ENCODE measurements around the gene CD300E. TPM values are rescaled to one million over a fixed set of nuclear protein-coding genes. Genes with fewer than 3 reads are reported as not detected.

CD300E gene
- total and polyA plus RNA-seq, 2 of the 13 experiments (the other 11 are each of a cell fraction or from before 2014, with no cell fraction given) = not detected

DNA sequence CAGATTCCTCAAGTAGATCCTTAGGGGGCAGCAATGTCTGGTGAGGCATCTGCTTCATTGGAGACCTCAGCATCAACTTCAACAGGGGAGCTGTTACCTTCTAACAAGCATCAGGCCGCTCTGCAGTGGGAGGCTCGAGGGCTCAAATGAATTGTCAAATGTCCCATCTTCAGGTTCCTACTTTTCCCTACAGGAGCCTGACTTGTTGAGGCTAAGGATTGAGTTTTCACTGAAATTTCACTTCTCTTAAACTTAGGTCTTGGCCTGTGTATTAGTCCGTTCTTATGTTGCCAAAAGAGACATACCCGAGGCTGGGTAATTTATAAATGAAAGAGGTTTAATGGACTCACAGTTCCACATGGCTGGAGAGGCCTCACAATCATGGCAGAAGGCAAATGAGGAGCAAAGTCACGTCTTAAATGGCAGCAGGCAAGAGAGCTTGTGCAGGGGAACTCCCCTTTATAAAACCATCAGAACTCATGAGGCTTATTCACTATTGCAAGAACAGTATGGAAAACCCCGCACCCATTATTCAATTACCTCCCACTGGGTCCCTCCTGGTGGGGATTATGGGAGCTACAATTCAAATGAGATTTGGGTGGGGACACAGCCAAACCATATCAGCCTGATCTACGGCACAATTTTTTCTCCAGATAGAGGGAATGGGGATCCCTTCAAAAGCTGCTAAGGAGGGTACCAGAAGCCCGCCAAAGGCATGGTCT, 26.3 kb downstream of the CD300E start:
- no peak for TF ChIP-seq YEATS2 (CRISPR knock-in tag; IDR thresholded peaks at IDR 0.05; ENCODE audit: borderline replicate concordance)
- Histone ChIP-seq H3K79me2 (ENCODE audit: insufficient read depth, low read length) (no peaks in the 10 kb centered on the region), H3K36me3 (replicated peaks in 1 of 2; ENCODE audit: control insufficient read depth in 1 of 2, insufficient read depth in 2 of 2, low read length in 2 of 2) (no peaks in the 10 kb centered on the region), H3K4me3 (replicated peaks in 1 of 3; ENCODE audit: insufficient read depth in 1 of 3, low read depth in 2 of 3, low read length in 3 of 3) (no peak overlapping the region), H3K4me1 (ENCODE audit: insufficient read depth, low read length) (no peaks in the 10 kb centered on the region), H3K27me3 (ENCODE audit: control insufficient read depth in 1 of 2, insufficient read depth in 2 of 2, low read length in 2 of 2) (peaks cover 0 to 19% of the 10 kb centered on the region in 2 experiments; a peak in 2 of 5 replicates), H2AFZ (ENCODE audit: low read length) (no peak overlapping the region), H3K4me2 (ENCODE audit: low read depth, low read length) (no peak overlapping the region), H3K27ac (ENCODE audit: extremely low read length, insufficient read depth, low read length) (no peak overlapping the region), H4K20me1 (ENCODE audit: insufficient read depth, low read length) (no peaks in the 10 kb centered on the region), H3K9ac (ENCODE audit: insufficient read depth, low read depth, low read length) (no peak overlapping the region), H3K9me3 (ENCODE audit: low read length) (no peaks in the 10 kb centered on the region)
- POLR2A ChIA-PET = no interaction called here
- DNase-seq (ENCODE audit: low spot score) (no peak), ATAC-seq (no peak), FAIRE-seq (no peak)
- CTCF ChIA-PET (ENCODE audit: low intra/inter-chr PET ratio, low total read pairs) = no interaction called here
- in situ Hi-C loops (cut with HindIII; ENCODE audit: extremely low pct_ligation_motif_present, low pct_unique_long_range_greater_than_20kb) (no loop called here), intact Hi-C loops (cut with micrococcal nuclease; ENCODE audit: unreplicated experiment) (no loop called here)
- BruUV-seq (replicated peaks) = no TSS peak
- WGBS (ENCODE audit: low lambda C conversion rate) = 3% methylated on average over 8 of the region's 8 CpGs

DNA sequence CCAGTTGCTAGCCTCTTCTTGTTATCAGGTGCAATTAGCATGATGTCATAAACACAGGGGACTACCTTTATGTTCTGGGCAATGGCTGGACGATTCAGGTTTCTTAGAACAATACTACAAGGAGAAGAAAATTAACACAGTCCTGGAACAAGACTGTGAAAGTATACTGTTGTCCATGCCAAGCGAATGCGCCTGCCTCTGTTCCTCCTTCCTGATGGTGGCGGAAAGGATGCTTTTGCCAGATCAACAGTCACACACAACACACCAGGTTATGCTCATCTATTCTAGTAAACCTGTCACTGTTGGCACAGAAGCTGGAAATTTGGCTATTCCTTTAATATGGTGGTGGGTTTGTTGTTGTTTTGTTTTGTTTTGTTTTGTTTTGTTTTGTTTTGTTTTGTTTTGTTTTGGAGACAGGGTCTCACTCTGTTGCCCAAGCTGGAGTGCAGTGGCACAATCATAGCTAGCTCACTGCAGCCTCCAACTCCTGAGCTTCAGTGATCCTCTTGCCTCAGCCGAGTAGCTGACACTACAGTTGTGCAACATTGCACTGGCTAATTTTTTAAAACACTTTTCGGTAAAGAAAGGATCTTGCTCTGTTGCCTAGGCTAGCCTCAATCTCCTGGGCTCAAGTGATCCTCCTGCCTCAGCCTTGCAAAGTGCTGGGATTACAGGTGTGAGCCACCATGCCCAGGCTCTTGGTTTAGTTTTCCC, 28.3 kb downstream of the CD300E start:
- FAIRE-seq (no peak), DNase-seq (ENCODE audit: low spot score) (no peak), ATAC-seq (no peak)
- H3K4me2 ChIP-seq (ENCODE audit: low read depth, low read length) = no peak overlapping the region
- no peaks in the 10 kb centered on the region for H3K36me3 ChIP-seq (replicated peaks in 1 of 2; ENCODE audit: control insufficient read depth in 1 of 2, insufficient read depth in 2 of 2, low read length in 2 of 2)
- WGBS (ENCODE audit: low lambda C conversion rate) = 29% methylated on average over 6 of the region's 6 CpGs
- intact Hi-C loops (cut with micrococcal nuclease; ENCODE audit: unreplicated experiment) = no loop called here
- H3K4me3 ChIP-seq (replicated peaks in 1 of 3; ENCODE audit: insufficient read depth in 1 of 3, low read depth in 2 of 3, low read length in 3 of 3) = no peak overlapping the region
- POLR2A ChIA-PET = no interaction called here
- no peaks in the 10 kb centered on the region for H4K20me1 ChIP-seq (ENCODE audit: insufficient read depth, low read length)
- TF ChIP-seq ATF7 (IDR thresholded peaks at IDR 0.05) (peak; percentile 47), ATF7 (CRISPR knock-in tag; IDR thresholded peaks at IDR 0.05) (no peak), KMT2A (CRISPR knock-in tag; IDR thresholded peaks at IDR 0.05) (no peak)
- no peaks in the 10 kb centered on the region for H3K4me1 ChIP-seq (ENCODE audit: insufficient read depth, low read length)
- H3K9me3 ChIP-seq (ENCODE audit: low read length) = no peaks in the 10 kb centered on the region
- in situ Hi-C loops (cut with HindIII; ENCODE audit: extremely low pct_ligation_motif_present, low pct_unique_long_range_greater_than_20kb) = no loop called here
- CTCF ChIA-PET (ENCODE audit: low intra/inter-chr PET ratio, low total read pairs) = no interaction called here
- H3K9ac ChIP-seq (ENCODE audit: insufficient read depth, low read depth, low read length) = no peak overlapping the region
- BruUV-seq (replicated peaks) = no TSS peak
- no peaks in the 10 kb centered on the region for H3K79me2 ChIP-seq (ENCODE audit: insufficient read depth, low read length)
- H3K27ac ChIP-seq (ENCODE audit: extremely low read length, insufficient read depth, low read length) = no peak overlapping the region
- peaks cover 0 to 14% of the 10 kb centered on the region in 2 experiments; a peak in 1 of 5 replicates for H3K27me3 ChIP-seq (ENCODE audit: control insufficient read depth in 1 of 2, insufficient read depth in 2 of 2, low read length in 2 of 2)
- no peak overlapping the region for H2AFZ ChIP-seq (ENCODE audit: low read length)

All from HepG2 (cell line).